NCI-H1105 treated with DMSO at 0.1 percent for 48 hours (cell line): ENCODE measurements around the gene UBAP1.
A peak's percentile ranks its signal among the peaks of the same experiment; 100 is the strongest.
"Not testable (repeated sequence)": the region's sequence is repeated elsewhere in the genome, so short reads cannot be mapped to it uniquely, and the experiment has no call there.

Experiments
- DNase-seq: peaks from one replicate; lab custom pipeline; 2025; lab: John Stamatoyannopoulos, UW

The UBAP1 gene

GRCh38 chr9:34179213-34180136 lies 632 bp downstream of the UBAP1 start:
- DNase-seq: peak; percentile 59

- peak; percentile 71 for DNase-seq
Measured at GRCh38 chr9:34185778-34186551, 7.1 kb downstream of the UBAP1 start.

- DNase-seq: no peak
Measured at GRCh38 chr9:34187891-34188240, 9.0 kb downstream of the UBAP1 start.

GRCh38 chr9:34190996-34191892 lies 12.4 kb downstream of the UBAP1 start:
- peak; percentile 7 for DNase-seq

- DNase-seq: no peak
Measured at GRCh38 chr9:34195143-34195542, 16.3 kb downstream of the UBAP1 start.

- not testable (repeated sequence) for DNase-seq
Measured at GRCh38 chr9:34197286-34197685, 18.4 kb downstream of the UBAP1 start.

GRCh38 chr9:34197756-34198711 lies 19.2 kb downstream of the UBAP1 start:
- DNase-seq: no peak

- DNase-seq: no peak
Measured at GRCh38 chr9:34200092-34200491, 21.2 kb downstream of the UBAP1 start.

- no peak for DNase-seq
Measured at GRCh38 chr9:34203275-34203991, 24.6 kb downstream of the UBAP1 start.

GRCh38 chr9:34203992-34204635 lies 25.3 kb downstream of the UBAP1 start:
- no peak for DNase-seq

GRCh38 chr9:34205102-34205501 lies 26.3 kb downstream of the UBAP1 start:
- DNase-seq: no peak

GRCh38 chr9:34206561-34206960 lies 27.7 kb downstream of the UBAP1 start:
- DNase-seq: no peak

GRCh38 chr9:34211395-34211794 lies 32.6 kb downstream of the UBAP1 start:
- DNase-seq: no peak

GRCh38 chr9:34214354-34215000 lies 35.6 kb downstream of the UBAP1 start:
- not testable (repeated sequence) for DNase-seq

GRCh38 chr9:34216325-34216724 lies 37.5 kb downstream of the UBAP1 start:
- no peak for DNase-seq

- not testable (repeated sequence) for DNase-seq
Measured at GRCh38 chr9:34217015-34217414, 38.2 kb downstream of the UBAP1 start.

GRCh38 chr9:34218446-34218845 lies 39.6 kb downstream of the UBAP1 start:
- no peak for DNase-seq

- DNase-seq: no peak
Measured at GRCh38 chr9:34219421-34219820, 40.6 kb downstream of the UBAP1 start.

- DNase-seq: no peak
Measured at GRCh38 chr9:34220218-34220617, 41.4 kb downstream of the UBAP1 start.
